Measurements from ENCODE around the gene GON7.
"Not testable (repeated sequence)": the region's sequence is repeated elsewhere in the genome, so short reads cannot be mapped to it uniquely, and the experiment has no call there.

The GON7 gene

DNA sequence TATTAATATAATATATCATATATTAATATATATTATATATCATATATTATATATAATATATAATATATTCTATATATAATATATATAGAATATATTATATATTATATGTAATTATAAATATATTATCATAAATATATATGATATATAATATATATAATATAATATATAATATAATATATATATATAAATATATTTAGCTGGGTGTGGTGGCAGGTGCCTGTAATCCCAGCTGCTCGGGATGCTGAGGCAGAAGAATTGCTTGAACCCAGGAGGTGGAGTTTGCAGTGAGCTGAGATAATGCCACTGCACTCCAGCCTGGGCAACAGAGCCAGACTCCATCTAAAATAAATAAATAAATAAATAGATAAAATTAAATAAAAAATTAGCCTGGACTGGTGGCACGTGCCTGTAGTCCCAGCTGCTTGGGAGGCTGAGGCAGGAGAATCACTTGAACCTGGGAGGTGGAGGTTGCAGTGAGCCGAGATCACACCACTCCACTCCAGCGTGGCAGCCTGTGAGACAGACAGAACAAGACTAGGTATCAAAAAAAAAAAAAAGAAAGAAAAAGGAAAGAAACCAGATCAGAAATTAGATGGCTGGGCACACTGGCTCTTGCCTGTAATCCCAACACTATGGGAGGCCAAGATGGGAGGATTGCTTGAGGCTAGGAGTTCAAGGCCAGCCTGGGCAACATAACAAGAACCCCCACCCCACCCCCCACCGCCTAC lies 47.1 kb downstream of the GON7 start:
- not testable (repeated sequence) for DNase-seq (ENCODE audit: low read depth in 2 of 2, low spot score in 1 of 2)

GRCh38 chr14:93158349-93158748 lies 48.5 kb downstream of the GON7 start:
- not testable (repeated sequence) for DNase-seq (ENCODE audit: low read depth in 2 of 2, low spot score in 1 of 2)

- DNase-seq (ENCODE audit: low read depth in 2 of 2, low spot score in 1 of 2), result no peak
Observed at GRCh38 chr14:93156693-93157369, 50.0 kb downstream of the GON7 start.

- DNase-seq (ENCODE audit: low read depth in 2 of 2, low spot score in 1 of 2), result no peak
Observed at GRCh38 chr14:93155667-93156066, 51.2 kb downstream of the GON7 start.

GRCh38 chr14:93153121-93153520 lies 53.7 kb downstream of the GON7 start:
- DNase-seq (ENCODE audit: low read depth in 2 of 2, low spot score in 1 of 2), result no peak

All from stimulated activated CD8-positive, alpha-beta memory T cell treated with anti-CD3 and anti-CD28 coated beads, Interleukin-4, amount 100 ng/mL, for 1 hour (primary cell).